K562 (cell line): Measurements from ENCODE around the gene ERCC1. TPM values are rescaled to one million over a fixed set of nuclear protein-coding genes. Genes with fewer than 3 reads are reported as not detected.

Experiments
- ATAC-seq: fragments of 200-7000 bp; cut with Tn5 transposase; 3 replicates; pipeline ENCODE4 v1.9.1; 2020; ENCODE audit warnings: moderate library complexity
- BruUV-seq: library from RNA; stranded (reverse); fragments of 400-500 nt; replicated peaks from 2 replicates; lab custom pipeline; 2021; lab: Mats Ljungman, UMichigan
- CTCF ChIA-PET: fragments of 300-600 bp; formaldehyde crosslinking; extraction: SDS; loops from one replicate; lab custom pipeline; 2021; ENCODE audit warnings: low intra/inter-chr PET ratio; lab: Yijun Ruan, JAX
- POLR2A ChIA-PET: fragments of 300-600, 350-650 bp; sonication (Branson Sonifier 250); formaldehyde crosslinking; extraction: SDS; loops from one replicate; lab custom pipeline; 2021; ENCODE audit warnings: antibody characterized with exemption, inconsistent platforms; lab: Yijun Ruan, JAX
- DNase-seq, 4 experiments: peaks; one replicate each; pipeline versions ENCODE4 v3.0.0 to v3.0.0-alpha.2; 2011 to 2018; ENCODE audit warnings: low spot score in 3 of 4, mixed read lengths in 3 of 4; ENCODE audit errors: extremely low read depth in 1 of 4
- FAIRE-seq: peaks from 2 replicates; lab custom pipeline; 2011; peaks lifted over from hg19 to GRCh38; lab: Jason Lieb, UNC
- H2AFZ ChIP-seq: 2 replicates; pipeline ENCODE4 v1.6.0; 2011; ENCODE audit warnings: low read depth, low read length, control low read depth, inconsistent platforms
- H3K27ac ChIP-seq: fragments of 200-600 bp; 3 replicates; pipeline ENCODE4 v1.8.0; 2011; ENCODE audit warnings: low read depth, mild to moderate bottlenecking, control low read depth, inconsistent platforms, low read length, moderate library complexity, mixed read lengths; ENCODE audit errors: extremely low read depth
- H3K27me3 ChIP-seq, 2 experiments: fragments of 300-600 bp in 1 of 2; 2 replicates in 1 of 2; 3 replicates in 1 of 2; pipeline versions ENCODE4 v1.6.0 to v1.8.0; 2011; ENCODE audit warnings: inconsistent platforms in 2 of 2, low read length in 2 of 2, mild to moderate bottlenecking in 1 of 2, mixed read lengths in 1 of 2, moderate library complexity in 1 of 2; ENCODE audit not compliant: control insufficient read depth in 2 of 2, insufficient read depth in 2 of 2
- H3K36me3 ChIP-seq: fragments of 300-600 bp; 3 replicates; pipeline ENCODE4 v1.8.0; 2011; ENCODE audit warnings: mild to moderate bottlenecking, low read length, inconsistent platforms; ENCODE audit not compliant: control insufficient read depth, insufficient read depth
- H3K4me1 ChIP-seq, 2 experiments: fragments of 200-600 bp in 1 of 2; replicated peaks in 1 of 2; 2 replicates in 1 of 2; 3 replicates in 1 of 2; pipeline versions ENCODE4 v1.5.1 to v1.8.0; 2011; ENCODE audit warnings: inconsistent platforms in 2 of 2, low read length in 2 of 2, mild to moderate bottlenecking in 1 of 2, mixed read lengths in 1 of 2, moderate library complexity in 1 of 2; ENCODE audit not compliant: control insufficient read depth in 2 of 2, insufficient read depth in 2 of 2
- H3K4me2 ChIP-seq: 2 replicates; pipeline ENCODE4 v1.6.1; 2011; ENCODE audit warnings: low read length, control low read depth, inconsistent platforms, mixed read lengths; ENCODE audit not compliant: insufficient read depth
- H3K4me3 ChIP-seq: fragments of 200-600 bp; sonication (generic), shearing (Covaris generic); 2 replicates; pipeline ENCODE4 v1.5.1; 2016; ENCODE audit warnings: control low read depth, inconsistent platforms
- H3K79me2 ChIP-seq: fragments of 200-600 bp; 3 replicates; pipeline ENCODE4 v1.8.0; 2011; ENCODE audit warnings: low read length, inconsistent platforms; ENCODE audit not compliant: control insufficient read depth, insufficient read depth
- H3K9ac ChIP-seq, 2 experiments: 2 replicates each; pipeline versions ENCODE4 v1.6.0 to v1.6.1; 2011; ENCODE audit warnings: low read depth in 2 of 2, low read length in 2 of 2, control low read depth in 1 of 2, inconsistent platforms in 1 of 2, mild to moderate bottlenecking in 1 of 2, mixed read lengths in 1 of 2; ENCODE audit not compliant: insufficient read depth in 1 of 2
- H3K9me1 ChIP-seq: one replicate; pipeline ENCODE4 v1.6.0; 2011; ENCODE audit warnings: inconsistent platforms, mild to moderate bottlenecking, low read length, moderate library complexity; ENCODE audit not compliant: control insufficient read depth, insufficient read depth
- H3K9me3 ChIP-seq: replicated peaks from 2 replicates; pipeline ENCODE4 v1.5.1; 2011; ENCODE audit warnings: low read depth, low read length, inconsistent platforms; ENCODE audit not compliant: control insufficient read depth, insufficient read depth
- H4K20me1 ChIP-seq: replicated peaks from 2 replicates; pipeline ENCODE4 v1.6.1; 2011; ENCODE audit warnings: low read length, inconsistent platforms, mixed read lengths; ENCODE audit not compliant: control insufficient read depth, insufficient read depth
- GABPB2 ChIP-seq: fragments of 250-450 bp; sonication (Bioruptor Pico); conservative IDR thresholded peaks from 2 replicates; pipeline ENCODE4 v1.5.1; 2021; ENCODE audit warnings: mild to moderate bottlenecking
- MAFK ChIP-seq: IDR thresholded peaks from 2 replicates; pipeline ENCODE4 v1.6.1; 2011; ENCODE audit warnings: low read length, improper control_type of control experiment
- POLR2G ChIP-seq: fragments of 200-400 bp; formaldehyde crosslinking; IDR thresholded peaks from 2 replicates; pipeline ENCODE4 v1.6.1; 2017; ENCODE audit warnings: low read depth, mild to moderate bottlenecking, antibody characterized with exemption, low read length, moderate library complexity
- ZNF224 ChIP-seq: sonication (generic); formaldehyde crosslinking; IDR thresholded peaks from 2 replicates; pipeline ENCODE4 v1.8.0; 2022; ENCODE audit warnings: mild to moderate bottlenecking, missing genetic modification reagents
- ZNF696 ChIP-seq: fragments of 250-450 bp; sonication (Bioruptor Pico); conservative IDR thresholded peaks from 2 replicates; pipeline ENCODE4 v1.4.0; 2020; ENCODE audit warnings: mild to moderate bottlenecking, moderate library complexity
- WGBS: fragments of 100-300 bp; shearing (Covaris generic); methylation state at CpG from one replicate; pipeline ENCODE4 v1.1.6; 2016; ENCODE audit warnings: low coverage, mixed read lengths; ENCODE audit not compliant: insufficient coverage; ENCODE audit errors: missing lambda C conversion rate; 5-methylcytosine and 5-hydroxymethylcytosine counted together
- in situ Hi-C: fragments of 300-500 bp; cut with MboI; formaldehyde crosslinking; loops from 4 replicates; pipeline ENCODE4 v1.15.0; 2018; ENCODE audit warnings: inconsistent platforms, mixed read lengths
- intact Hi-C: fragments of 100-400 bp; cut with micrococcal nuclease; formaldehyde crosslinking; loops from 2 replicates; pipeline ENCODE4 v1.14.2; 2022
- polyA plus RNA-seq, 8 experiments: library from polyadenylated mRNA; depleted of rRNA in 4 of 8; stranded (reverse) in 5 of 8; unstranded in 3 of 8; fragments of >200 nt; fragmentation: Nextera tagmentation in 2 of 8; fragmentation: Illumina TruSeq in 1 of 8; extraction: Ambion mirVana in 2 of 8; extraction: Trizol in 1 of 8; gene quantifications; 2 replicates each; pipeline versions ENCODE4 v1.2.1 to v1.2.3, GENCODE V29; 2011 to 2014; ENCODE audit warnings: inconsistent platforms in 1 of 8, missing spikeins in 1 of 8
- total RNA-seq, 7 experiments: library from RNA; depleted of rRNA in 6 of 7; stranded (reverse); fragments of >200 nt in 6 of 7; fragmentation: Illumina TruSeq in 2 of 7; extraction: Trizol in 2 of 7; gene quantifications; 2 replicates each; pipeline versions ENCODE4 v1.2.1 to v1.2.3, GENCODE V29; 2011 to 2021; ENCODE audit warnings: low replicate concordance in 1 of 7
- TF ChIP-seq, protein P1 (sequence below): fragments of 250-450 bp; sonication (Bioruptor Pico); IDR thresholded peaks from 2 replicates; pipeline ENCODE4 v1.8.0; 2021; ENCODE audit warnings: borderline replicate concordance, mild to moderate bottlenecking, moderate library complexity; ENCODE audit not compliant: poor library complexity, severe bottlenecking
- TF ChIP-seq, protein P2 (sequence below): fragments of 200-400 bp; formaldehyde crosslinking; IDR thresholded peaks from 2 replicates; pipeline ENCODE4 v1.6.1; 2017; ENCODE audit warnings: mild to moderate bottlenecking, low read depth, low read length, moderate library complexity

ERCC1 gene
- total and polyA plus RNA-seq, 9 of the 15 experiments (the other 6 are each of a cell fraction or from before 2014, with no cell fraction given), result 9.3 to 92.6 (median 60.0) TPM

DNA sequence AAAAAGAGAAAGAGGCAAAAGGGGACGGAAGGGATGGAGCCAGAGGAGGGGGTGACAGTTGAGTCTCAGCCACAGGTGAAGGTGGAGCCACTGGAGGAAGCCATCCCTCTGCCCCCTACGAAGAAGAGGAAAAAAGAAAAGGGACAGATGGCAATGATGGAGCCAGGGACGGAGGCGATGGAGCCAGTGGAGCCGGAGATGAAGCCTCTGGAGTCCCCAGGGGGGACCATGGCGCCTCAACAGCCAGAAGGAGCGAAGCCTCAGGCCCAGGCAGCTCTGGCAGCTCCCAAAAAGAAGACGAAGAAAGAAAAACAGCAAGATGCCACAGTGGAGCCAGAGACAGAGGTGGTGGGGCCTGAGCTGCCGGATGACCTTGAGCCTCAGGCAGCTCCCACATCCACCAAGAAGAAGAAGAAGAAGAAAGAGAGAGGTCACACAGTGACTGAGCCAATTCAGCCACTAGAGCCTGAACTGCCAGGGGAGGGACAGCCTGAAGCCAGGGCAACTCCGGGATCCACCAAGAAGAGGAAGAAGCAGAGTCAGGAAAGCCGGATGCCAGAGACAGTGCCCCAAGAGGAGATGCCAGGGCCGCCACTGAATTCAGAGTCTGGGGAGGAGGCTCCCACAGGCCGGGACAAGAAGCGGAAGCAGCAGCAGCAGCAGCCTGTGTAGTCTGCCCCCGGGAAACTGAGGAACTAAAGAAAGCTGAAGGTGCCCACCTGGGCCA lies 14.7 kb downstream of the ERCC1 start:
- Histone ChIP-seq H3K27ac (no peak overlapping the region), H3K36me3 (peaks cover 42% of the 10 kb centered on the region; the same call in 2 of the 3 replicates), H3K4me3 (no peak overlapping the region), H4K20me1 (no peaks in the 10 kb centered on the region), H3K9me3 (no peaks in the 10 kb centered on the region), H3K79me2 (peaks cover 38% of the 10 kb centered on the region), H3K9ac (peak overlapping the region in 1 of 2 experiments; percentile 38; a peak in 2 of 4 replicates), H3K9me1 (no peaks in the 10 kb centered on the region), H3K4me1 (peaks cover 7 to 47% of the 10 kb centered on the region in 2 experiments; a peak in 4 of 5 replicates), H2AFZ (no peak overlapping the region), H3K4me2 (no peak overlapping the region), H3K27me3 (no peaks in the 10 kb centered on the region)
- WGBS, result 92% methylated on average over 11 of the region's 15 CpGs
- in situ Hi-C loops, result no loop called here
- ATAC-seq (no peak), FAIRE-seq (no peak), DNase-seq (no peak)
- TF ChIP-seq POLR2G (peak; percentile 40; the same call in 1 of the 2 replicates), MAFK (no peak)
- no TSS peak for BruUV-seq
- ChIA-PET POLR2A (interaction anchor here (0.6 to 0.8 kb wide), 2 partner anchors 21 to 72 kb away, joined by 3 read pairs; no protein-coding TSS in a partner anchor), CTCF (interaction anchor here (0.6 kb wide), 1 partner anchor 189 kb away, joined by 3 read pairs; no protein-coding TSS in a partner anchor)
- intact Hi-C loops, result no loop called here

- DNase-seq (no peak), FAIRE-seq (no peak), ATAC-seq (no peak)
- Histone ChIP-seq H3K27ac (no peak overlapping the region), H2AFZ (no peak overlapping the region), H3K9me3 (no peaks in the 10 kb centered on the region), H3K4me2 (no peak overlapping the region), H4K20me1 (no peaks in the 10 kb centered on the region), H3K4me3 (no peak overlapping the region), H3K9me1 (no peaks in the 10 kb centered on the region), H3K79me2 (peaks cover 42% of the 10 kb centered on the region), H3K9ac (peak overlapping the region in 1 of 2 experiments; percentile 86; a peak in 2 of 4 replicates), H3K36me3 (peaks cover 33% of the 10 kb centered on the region; the same call in 2 of the 3 replicates), H3K27me3 (no peaks in the 10 kb centered on the region), H3K4me1 (peaks cover 16 to 51% of the 10 kb centered on the region in 2 experiments; a peak in 4 of 5 replicates)
- ChIA-PET POLR2A (interaction anchor here (0.8 to 1.7 kb wide), 2 partner anchors 16 to 20 kb away, joined by 3 to 8 read pairs; partner anchors contain the start of gene ERCC1), CTCF (no interaction called here)
- TF ChIP-seq, protein P1, sequence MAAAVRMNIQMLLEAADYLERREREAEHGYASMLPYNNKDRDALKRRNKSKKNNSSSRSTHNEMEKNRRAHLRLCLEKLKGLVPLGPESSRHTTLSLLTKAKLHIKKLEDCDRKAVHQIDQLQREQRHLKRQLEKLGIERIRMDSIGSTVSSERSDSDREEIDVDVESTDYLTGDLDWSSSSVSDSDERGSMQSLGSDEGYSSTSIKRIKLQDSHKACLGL (CRISPR knock-in tag), result no peak
- TF ChIP-seq, protein P2, sequence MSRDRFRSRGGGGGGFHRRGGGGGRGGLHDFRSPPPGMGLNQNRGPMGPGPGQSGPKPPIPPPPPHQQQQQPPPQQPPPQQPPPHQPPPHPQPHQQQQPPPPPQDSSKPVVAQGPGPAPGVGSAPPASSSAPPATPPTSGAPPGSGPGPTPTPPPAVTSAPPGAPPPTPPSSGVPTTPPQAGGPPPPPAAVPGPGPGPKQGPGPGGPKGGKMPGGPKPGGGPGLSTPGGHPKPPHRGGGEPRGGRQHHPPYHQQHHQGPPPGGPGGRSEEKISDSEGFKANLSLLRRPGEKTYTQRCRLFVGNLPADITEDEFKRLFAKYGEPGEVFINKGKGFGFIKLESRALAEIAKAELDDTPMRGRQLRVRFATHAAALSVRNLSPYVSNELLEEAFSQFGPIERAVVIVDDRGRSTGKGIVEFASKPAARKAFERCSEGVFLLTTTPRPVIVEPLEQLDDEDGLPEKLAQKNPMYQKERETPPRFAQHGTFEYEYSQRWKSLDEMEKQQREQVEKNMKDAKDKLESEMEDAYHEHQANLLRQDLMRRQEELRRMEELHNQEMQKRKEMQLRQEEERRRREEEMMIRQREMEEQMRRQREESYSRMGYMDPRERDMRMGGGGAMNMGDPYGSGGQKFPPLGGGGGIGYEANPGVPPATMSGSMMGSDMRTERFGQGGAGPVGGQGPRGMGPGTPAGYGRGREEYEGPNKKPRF, result no peak
- peak; percentile 54 for TF ChIP-seq POLR2G
- no peak for TF ChIP-seq GABPB2 (CRISPR knock-in tag)
- TF ChIP-seq ZNF696 (CRISPR knock-in tag), result no peak
- TF ChIP-seq ZNF224, result no peak
- intact Hi-C loops, result no loop called here
- WGBS, result 90% methylated on average over 7 of the region's 8 CpGs
- in situ Hi-C loops, result no loop called here
- BruUV-seq, result no TSS peak
These were observed 15.6 kb downstream of the ERCC1 start for GRCh38 chr19:45408121-45408520.
